Activated CD4-positive, alpha-beta T cell treated with anti-CD3 and anti-CD28 coated beads, Interleukin-2, amount 50 U/mL, for 4 hours (primary cell): ENCODE results near the gene SLC39A5.
A peak's percentile ranks its signal among the peaks of the same experiment; 100 is the strongest.

ENCODE experiments used
- DNase-seq, 2 experiments: peaks; one replicate each; pipeline ENCODE4 v3.0.0-alpha.2; 2020

The SLC39A5 gene

GRCh38 chr12:56216461-56216860, 13.4 kb upstream of the SLC39A5 start:
- DNase-seq, result no peak

GRCh38 chr12:56219840-56220239, 10.0 kb upstream of the SLC39A5 start:
- no peak for DNase-seq

DNA sequence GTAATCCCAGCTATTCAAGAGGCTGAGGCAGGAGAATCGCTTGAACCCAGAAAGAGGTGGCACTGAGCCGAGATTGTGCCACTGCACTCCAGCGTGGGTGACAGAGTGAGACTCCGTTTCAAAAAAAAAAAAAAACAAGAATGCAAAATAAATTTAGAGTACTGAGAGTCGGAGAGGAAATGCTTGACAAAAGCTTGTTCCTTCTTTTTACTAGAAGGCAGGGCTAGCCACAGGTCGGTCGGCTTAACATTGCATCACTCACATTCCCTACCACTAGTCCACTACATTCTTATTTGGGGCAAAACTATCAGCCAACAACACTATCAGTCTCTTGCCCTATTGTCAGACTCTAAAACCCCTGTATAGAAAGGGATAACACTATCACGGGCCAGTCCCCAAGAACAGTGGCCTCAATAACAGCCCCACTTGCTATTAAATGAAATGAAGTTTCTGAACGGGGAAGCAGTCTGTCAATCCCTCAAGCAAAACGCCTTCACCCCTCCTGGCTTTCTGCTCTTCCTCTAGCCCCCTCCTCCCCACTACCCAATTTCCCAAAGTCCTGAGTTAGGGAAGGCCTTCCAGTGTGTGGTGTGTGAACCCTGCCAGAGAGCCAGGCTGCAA, 9.1 kb upstream of the SLC39A5 start:
- DNase-seq, result no peak

DNA sequence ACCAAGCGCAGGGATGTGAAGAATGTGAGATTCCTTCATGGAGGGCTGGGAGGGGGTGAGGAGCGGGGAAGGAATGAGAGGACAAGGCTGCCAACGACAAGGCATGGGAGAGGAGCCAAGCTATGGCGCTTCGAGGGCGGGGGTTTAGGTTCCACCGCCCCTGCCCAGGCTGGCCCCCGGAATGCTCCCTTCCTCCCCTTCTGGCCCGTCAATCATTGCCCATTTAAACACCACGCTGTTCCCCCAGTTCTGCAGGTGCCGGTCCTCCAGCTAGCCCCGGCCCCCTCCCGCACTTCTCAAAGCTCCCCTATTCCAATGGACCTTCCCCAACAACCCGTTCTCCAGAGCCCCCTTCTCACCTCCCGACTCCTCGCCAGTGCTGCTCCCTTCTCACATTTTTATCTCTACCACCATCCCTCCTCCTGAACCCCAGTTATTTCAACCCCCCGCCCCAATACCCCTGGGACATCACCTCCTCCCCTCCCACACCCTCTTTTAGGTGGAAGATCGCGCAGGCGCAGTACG, 8.6 kb upstream of the SLC39A5 start:
- no peak for DNase-seq

DNA sequence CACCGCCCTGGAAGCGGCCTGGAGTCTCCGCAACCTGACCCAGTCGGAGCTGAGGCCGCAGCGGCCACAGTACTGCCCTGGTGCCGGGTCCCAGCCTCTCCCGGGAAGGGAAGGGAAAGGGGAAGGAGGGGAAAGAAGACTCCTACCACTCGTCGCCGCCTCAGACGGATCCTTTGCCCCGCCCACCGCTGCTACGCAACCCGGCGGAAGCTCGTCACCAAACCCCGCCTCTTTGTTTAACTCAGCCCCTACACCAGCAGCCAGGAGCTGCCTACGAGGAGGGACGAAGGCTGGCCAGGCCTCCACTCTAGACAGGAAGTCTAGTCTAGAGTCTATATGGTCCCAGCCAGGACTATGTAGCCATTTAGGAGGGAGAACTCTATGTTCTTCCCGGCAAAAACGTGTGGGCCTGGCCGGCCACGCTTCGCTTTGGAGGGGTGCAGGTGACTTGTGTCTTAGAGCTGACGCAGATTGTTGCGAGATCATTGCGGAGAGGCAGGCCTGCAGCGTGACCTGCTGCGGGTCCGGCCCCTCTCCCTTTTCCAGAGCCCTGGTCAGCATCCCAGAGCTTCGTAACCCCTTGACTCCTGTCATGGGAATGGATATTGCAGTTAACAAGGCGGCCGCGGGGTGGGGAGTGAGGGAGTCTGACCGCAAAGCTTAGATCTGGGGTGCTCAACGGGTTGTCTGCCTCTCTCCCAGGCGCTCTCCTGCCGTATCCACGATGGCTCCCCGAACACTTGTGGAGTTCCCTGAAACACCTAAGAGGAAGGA, 7.9 kb upstream of the SLC39A5 start, which contains the start of gene RNF41:
TSS of gene RNF41 (minus strand) at position 166 of the 774 bp plus-strand sequence. CDS start 7,875 bp downstream, outside the sequence.
- DNase-seq, result peak; percentile 87 to 89

GRCh38 chr12:56222531-56222895, 7.3 kb upstream of the SLC39A5 start:
- no peak for DNase-seq

DNA sequence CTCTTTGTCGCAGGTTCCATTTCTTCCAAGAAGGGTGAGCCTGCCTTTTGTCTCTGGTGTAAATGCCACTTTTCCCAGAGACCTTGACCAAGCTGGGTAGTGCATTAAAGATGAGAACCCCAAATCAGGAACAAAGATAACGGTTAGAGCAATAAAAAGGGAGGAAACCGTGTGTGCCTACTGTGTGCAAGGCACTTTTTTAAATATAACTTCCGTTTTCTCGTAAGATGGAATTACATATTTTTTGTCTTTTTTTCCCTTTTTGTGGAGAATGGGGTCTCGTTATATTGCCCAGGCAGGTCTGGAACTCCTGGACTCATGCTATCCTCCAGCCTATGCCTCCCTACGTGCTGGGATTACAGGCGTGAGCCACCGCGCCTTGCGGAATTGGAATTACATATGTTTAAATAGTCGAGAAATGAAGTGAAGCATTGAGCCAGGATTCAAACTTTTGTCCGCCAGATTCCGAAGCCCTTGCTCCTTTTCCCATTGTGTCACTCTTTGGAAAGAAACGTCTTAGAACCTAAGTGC, 6.2 kb upstream of the SLC39A5 start:
- no peak for DNase-seq

DNA sequence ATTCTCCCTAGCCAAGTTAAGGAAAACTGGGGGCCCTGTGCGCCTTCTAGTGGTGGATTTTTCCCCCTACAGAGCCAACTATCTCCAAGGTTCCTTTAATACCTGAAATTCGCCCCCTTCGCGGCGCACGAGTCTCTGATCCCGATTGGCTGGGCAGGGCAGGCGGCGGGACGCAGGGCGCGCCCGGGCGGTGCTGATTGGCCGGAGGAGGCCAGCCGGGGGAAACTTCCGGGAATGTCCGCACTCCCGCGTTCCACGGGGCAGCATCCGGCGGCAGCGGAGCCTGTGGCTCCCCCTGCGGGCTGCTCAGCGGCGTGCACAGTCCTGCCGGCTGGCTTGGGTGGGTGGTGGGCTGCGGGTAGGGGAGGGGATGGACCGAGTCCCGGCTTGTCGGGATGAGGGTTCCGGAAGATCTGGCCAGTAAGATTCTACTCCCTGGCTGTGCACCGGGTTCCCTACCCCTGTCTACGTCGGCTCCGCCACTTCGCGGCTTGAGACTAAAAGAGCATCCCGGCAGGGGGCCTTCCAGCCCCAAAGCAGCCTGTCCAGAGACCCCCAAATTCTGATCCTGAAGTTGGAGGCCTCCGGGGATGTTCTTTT, 5.6 kb upstream of the SLC39A5 start, which contains the start of gene NABP2:
TSS of gene NABP2 (plus strand) at position 241 of the 600 bp plus-strand sequence. CDS start 515 bp downstream, outside the sequence.
- DNase-seq, result peak; percentile 87 to 89

GRCh38 chr12:56224954-56225353, 4.9 kb upstream of the SLC39A5 start:
- DNase-seq, result no peak

DNA sequence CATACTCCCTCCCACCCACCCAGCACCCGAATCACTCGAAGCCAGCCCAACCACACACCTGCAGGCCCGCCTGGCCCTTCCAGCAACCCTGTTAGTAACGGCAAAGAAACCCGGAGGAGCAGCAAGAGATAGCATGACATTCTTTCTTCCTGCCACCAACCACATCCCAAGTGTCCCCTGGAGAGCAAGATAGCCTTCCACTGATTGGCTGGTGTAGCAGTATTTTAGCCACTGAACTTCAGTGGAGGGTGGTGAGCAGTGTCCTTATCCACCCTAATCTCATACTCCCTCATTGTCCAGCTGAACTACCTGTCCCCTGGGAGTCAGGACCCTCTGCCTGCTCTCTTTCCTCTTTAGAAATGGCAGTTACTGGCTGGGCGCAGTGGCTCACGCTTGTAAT, 769 bp upstream of the SLC39A5 start:
- DNase-seq, result no peak

GRCh38 chr12:56230432-56231183, 757 bp downstream of the SLC39A5 start:
- DNase-seq, result no peak

GRCh38 chr12:56231184-56231582, 1.3 kb downstream of the SLC39A5 start:
- no peak for DNase-seq

DNA sequence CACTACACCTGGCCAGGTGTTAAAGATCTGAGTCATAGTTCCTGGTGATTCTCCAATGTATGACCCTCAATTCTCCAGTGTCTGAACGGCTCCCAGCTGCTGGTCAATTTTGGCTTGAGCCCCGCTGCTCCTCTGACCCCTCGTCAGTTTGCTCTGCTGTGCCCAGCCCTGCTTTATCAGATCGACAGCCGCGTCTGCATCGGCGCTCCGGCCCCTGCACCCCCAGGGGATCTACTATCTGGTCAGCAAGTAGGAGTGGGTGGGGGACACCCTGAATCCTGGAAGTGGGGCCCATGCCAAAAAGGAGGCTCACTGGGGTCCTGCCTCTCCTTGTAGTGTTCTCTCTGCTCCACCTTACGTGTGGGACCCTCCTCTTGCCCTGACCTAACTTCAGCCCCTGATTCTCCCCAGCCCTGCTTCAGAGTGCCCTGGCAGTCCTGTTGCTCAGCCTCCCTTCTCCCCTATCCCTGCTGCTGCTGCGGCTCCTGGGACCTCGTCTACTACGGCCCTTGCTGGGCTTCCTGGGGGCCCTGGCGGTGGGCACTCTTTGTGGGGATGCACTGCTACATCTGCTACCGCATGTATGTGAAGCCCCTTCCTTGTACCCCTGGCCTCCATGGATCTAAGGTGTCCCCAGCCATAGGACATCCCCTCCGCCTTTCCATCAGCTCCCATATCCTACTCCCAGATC, 5.0 kb downstream of the SLC39A5 start:
- DNase-seq, result no peak

- DNase-seq, result no peak
Measured at GRCh38 chr12:56236091-56236490, 6.2 kb downstream of the SLC39A5 start.

DNA sequence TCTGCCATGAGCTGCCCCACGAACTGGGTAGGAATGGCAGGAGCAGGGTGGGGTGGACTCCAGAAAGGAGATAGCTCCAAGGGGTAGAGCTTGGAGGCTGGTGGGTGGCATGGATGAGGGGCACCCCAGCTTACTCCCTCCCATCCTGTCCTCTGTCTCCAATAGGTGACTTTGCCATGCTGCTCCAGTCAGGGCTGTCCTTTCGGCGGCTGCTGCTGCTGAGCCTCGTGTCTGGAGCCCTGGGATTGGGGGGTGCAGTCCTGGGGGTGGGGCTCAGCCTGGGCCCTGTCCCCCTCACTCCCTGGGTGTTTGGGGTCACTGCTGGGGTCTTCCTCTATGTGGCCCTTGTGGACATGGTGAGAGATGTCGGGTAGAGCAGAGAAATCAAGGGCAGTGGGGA, 7.1 kb downstream of the SLC39A5 start:
- DNase-seq, result no peak

GRCh38 chr12:56237552-56237951, 7.7 kb downstream of the SLC39A5 start:
- no peak for DNase-seq

GRCh38 chr12:56241424-56242303, 11.8 kb downstream of the SLC39A5 start:
- DNase-seq, result no peak

- no peak for DNase-seq
Measured at GRCh38 chr12:56242986-56243385, 13.1 kb downstream of the SLC39A5 start.

DNA sequence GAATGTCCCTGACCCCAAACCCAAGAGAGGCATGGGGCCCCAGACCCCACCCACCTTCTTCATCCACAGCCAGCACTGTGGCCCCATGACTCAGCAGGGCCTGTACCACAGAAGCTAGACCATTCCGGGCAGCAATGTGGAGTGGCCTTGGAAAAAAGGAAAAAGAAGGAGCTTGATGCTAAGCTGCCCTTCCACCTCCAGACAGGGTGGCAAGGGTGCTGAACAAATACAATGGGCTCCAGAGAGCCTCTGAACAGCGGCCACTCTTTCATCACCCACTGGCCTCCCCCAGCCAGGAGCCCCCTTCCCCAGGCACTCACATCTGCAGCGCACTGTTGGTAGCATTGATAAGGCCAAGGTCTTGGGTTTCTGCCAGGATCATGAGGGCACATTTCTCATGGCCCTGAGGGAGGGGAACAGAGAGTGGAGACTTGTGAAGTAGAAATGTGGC, 13.9 kb downstream of the SLC39A5 start:
- no peak for DNase-seq

- no peak for DNase-seq
Measured at GRCh38 chr12:56244494-56244893, 14.6 kb downstream of the SLC39A5 start.

DNA sequence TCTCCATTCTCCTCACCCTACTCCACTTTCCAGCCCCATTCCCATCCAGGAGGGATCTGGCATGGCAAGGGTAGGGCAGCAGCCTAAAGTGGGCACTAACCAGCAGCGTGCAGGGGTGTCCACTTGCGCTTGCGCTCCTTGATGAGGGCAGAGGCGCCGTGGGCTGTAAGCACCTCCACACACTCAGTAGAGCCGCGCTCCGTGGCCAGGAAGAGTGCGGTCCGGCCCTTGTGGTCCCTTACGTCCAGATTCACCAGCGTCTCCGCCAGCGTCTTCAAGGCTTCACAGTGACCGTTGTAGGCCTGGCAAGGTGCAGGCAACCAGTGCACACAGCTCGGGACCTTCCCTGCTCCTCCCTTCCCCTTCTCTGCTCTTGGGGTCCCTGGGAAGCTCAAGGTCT, 18.1 kb downstream of the SLC39A5 start:
- no peak for DNase-seq
